ENCODE results near the gene RGL2.

RGL2 gene

DNA sequence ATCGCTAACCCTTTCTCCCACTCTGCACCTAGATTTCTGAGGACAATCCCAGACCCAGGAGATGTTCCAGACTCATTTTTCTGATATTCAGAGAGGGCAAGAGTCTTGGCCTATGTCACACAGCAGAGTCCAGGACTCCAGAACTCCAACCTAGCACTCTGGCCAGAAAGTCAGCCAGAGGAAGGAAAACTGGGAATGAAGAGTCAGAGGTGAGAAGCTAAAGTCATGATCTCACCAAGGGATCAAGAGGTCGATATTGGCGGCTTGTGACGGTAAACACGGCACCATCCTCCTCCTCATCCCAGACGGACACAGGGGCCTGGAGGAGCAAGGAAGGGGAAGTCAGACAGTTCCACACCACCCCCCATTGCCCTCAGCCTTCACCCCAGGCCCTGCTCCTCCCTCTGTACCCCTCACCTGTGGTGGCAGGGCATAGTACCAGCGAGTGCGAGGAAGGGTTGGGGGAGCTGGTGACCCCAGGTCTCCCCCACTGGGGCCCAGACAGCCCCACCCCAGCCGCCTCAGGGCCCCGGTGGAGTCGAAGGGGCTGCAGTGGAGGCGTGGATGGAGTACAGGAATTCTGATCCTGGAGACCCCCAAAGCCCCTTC is 1.8 kb downstream of the RGL2 start:
- TF ChIP-seq, protein P1, sequence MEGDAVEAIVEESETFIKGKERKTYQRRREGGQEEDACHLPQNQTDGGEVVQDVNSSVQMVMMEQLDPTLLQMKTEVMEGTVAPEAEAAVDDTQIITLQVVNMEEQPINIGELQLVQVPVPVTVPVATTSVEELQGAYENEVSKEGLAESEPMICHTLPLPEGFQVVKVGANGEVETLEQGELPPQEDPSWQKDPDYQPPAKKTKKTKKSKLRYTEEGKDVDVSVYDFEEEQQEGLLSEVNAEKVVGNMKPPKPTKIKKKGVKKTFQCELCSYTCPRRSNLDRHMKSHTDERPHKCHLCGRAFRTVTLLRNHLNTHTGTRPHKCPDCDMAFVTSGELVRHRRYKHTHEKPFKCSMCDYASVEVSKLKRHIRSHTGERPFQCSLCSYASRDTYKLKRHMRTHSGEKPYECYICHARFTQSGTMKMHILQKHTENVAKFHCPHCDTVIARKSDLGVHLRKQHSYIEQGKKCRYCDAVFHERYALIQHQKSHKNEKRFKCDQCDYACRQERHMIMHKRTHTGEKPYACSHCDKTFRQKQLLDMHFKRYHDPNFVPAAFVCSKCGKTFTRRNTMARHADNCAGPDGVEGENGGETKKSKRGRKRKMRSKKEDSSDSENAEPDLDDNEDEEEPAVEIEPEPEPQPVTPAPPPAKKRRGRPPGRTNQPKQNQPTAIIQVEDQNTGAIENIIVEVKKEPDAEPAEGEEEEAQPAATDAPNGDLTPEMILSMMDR (IDR thresholded peaks at IDR 0.05; ENCODE audit: low read depth, low read length): no peak
- no peak for DNase-seq (ENCODE audit: extremely low read depth, low read depth)

DNA sequence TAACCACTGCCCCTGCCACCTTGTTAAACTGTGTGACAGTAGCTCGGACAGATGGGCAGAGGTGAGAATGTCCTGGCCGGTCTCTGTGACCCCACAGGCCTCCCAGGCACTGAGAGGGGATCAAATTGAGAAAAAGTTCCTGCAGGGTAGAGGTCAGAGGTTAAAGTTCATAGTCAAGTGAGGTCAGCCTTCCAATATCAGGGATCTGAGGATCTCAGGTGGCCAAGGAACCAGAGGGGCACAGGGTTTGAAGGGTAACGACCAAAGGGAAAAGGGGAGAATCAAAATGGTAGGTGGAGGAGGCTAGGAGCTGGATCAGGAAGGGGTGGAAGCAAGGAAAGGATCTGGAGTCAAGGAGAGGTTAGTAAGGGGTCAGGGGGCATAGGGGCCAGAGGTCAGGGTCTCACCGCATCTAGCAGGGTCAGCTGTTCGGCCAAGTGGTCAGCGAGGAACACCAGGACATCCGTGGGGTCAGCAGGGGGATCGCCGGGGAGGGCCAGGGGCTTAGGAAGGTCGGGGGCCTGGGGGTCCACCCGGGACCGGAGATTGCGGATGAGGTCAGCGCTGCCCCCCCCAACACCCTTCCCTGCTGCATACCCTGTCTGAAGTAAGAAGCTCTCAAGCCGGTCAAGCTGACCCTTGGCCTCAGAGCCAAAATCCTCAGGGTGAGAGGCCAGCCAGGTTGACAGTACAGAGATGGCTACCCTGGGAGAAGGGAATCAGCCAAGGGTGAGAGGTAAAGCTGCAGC is 2.9 kb downstream of the RGL2 start:
- no peak for DNase-seq (ENCODE audit: extremely low read depth, low read depth)
- TF ChIP-seq, protein P1 (IDR thresholded peaks at IDR 0.05; ENCODE audit: low read depth, low read length): no peak

DNA sequence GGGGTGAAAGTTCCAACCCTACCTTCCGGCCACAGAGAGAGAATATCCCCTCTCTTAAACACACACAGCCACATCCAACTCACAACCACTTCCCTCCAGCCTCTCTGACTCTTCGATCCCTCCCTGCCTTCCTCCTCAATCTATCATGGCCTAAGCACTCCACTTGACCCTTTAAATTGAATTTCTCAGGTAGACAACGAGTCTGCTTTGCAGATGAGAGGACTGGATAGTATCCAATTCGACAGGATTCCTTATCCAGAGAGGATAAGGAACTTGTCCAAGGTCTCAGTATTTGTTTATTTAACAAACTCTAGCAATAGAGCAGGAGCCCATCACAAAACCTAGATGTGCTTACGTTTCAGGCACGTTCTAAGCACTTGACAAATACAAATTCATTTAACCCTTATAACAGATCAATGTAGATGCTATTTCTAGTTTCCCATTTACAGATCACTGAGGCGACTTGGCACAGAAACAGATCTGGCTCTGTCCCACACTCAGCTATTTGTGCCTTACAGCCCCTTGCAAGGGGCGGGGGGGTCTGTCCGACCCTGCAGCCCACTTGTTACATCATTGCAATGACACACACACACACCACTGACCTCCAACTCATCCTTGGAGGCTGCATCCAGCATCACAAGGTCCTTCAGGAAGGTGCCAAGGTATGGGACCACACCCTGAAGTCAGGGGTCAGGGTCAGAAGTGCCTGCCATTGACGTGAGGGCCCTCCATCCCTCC is 4.5 kb downstream of the RGL2 start:
- no peak for DNase-seq (ENCODE audit: extremely low read depth, low read depth)
- TF ChIP-seq, protein P1 (IDR thresholded peaks at IDR 0.05; ENCODE audit: low read depth, low read length): no peak

DNA sequence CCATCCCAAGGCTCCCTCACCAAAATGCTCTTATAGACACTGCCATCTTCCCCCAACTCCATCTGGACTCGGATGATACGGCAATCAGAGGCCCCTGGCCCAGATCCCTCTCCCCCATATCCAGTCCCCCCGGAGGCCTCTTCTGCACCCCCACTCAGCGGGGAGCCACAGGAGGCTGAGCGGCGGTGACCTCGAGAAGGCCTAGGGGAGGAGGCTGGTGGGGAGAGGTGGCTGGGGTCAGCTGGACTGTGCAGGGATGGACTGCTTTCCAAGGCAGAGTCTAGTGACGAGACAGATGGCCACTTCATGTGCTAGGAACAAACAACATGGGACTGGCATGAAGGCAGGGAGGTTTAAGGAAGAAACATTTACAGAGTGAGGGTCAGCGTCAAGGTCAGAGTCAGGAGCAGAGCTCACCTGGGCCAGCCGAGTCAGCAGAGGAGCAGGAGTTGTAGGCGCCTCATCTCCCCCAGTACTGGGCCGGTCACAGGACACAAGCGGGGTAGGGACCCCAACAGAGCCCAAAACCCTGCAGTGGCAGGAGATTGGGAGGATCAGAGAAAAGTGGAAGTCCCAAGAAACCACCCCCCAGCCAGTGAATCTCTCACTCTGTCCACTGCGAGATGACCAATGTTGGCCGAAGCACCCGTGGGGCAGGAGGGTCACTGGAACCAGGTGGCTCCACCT is 5.6 kb downstream of the RGL2 start:
- TF ChIP-seq, protein P1 (IDR thresholded peaks at IDR 0.05; ENCODE audit: low read depth, low read length): no peak
- no peak for DNase-seq (ENCODE audit: extremely low read depth, low read depth)

DNA sequence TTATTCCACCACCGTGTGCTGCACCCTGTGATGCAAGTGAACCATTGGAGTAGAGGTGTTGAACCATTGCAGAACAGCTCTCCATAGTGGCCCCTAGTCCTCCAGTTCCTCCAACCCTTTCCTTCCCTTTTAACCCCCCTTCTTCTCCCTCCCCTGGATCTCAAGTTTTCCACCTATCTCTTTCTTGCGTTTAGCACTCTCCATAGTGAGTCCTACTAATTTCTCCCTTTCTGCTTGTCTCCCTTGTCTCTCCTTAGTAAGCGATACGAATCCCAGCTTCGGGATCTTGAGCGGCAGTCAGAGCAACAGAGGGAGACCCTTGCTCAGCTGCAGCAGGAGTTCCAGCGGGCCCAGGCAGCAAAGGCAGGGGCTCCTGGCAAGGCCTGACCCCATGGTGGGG is 8.3 kb downstream of the RGL2 start:
- DNase-seq (ENCODE audit: extremely low read depth, low read depth): no peak
- TF ChIP-seq, protein P1 (IDR thresholded peaks at IDR 0.05; ENCODE audit: low read depth, low read length): no peak

DNA sequence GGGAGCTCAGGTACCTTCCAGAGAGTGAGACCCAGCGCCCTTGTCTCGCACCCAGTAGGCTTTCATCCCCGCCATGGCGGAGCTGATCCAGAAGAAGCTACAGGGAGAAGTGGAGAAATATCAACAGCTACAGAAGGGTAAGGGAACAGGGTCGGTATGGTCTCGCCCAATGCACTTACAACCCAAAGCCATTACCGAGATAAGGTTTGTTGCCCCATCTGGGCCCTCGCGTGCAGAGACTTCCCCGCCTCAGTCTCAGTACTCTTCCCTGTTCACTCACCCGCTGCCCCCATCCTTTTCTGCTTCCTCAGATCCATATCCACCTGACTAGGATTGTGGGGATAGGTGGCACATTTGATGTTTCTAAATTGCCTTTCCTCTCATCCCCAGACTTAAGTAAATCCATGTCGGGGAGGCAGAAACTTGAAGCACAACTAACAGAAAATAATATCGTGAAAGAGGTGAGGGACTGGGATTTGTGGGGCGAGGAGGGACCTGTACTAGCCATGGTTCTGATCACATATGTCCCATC is 8.9 kb downstream of the RGL2 start:
- TF ChIP-seq, protein P1 (IDR thresholded peaks at IDR 0.05; ENCODE audit: low read depth, low read length): no peak
- no peak for DNase-seq (ENCODE audit: extremely low read depth, low read depth)

Data from AG09319 (cell line).